Testis (tissue), 2 donors: ENCODE data around the gene FRG2.
"Not testable (repeated sequence)": the region's sequence is repeated elsewhere in the genome, so short reads cannot be mapped to it uniquely, and the experiment has no call there.

Experiments used
- POLR2A ChIP-seq: fragments of 450-650 bp; IDR thresholded peaks from one replicate; pipeline ENCODE4 v1.6.1; 2017; ENCODE audit warnings: antibody characterized with exemption, mild to moderate bottlenecking, moderate library complexity
- TF ChIP-seq, protein P1 (sequence below), 3 experiments: fragments of 450-650 bp in 2 of 3; fragments of 200-600 bp in 1 of 3; sonication (generic) in 1 of 3; IDR thresholded peaks; one replicate each; pipeline ENCODE4 v1.5.1; 2016 to 2019; ENCODE audit warnings: antibody characterized with exemption in 3 of 3, mild to moderate bottlenecking in 2 of 3, moderate library complexity in 1 of 3

DNA sequence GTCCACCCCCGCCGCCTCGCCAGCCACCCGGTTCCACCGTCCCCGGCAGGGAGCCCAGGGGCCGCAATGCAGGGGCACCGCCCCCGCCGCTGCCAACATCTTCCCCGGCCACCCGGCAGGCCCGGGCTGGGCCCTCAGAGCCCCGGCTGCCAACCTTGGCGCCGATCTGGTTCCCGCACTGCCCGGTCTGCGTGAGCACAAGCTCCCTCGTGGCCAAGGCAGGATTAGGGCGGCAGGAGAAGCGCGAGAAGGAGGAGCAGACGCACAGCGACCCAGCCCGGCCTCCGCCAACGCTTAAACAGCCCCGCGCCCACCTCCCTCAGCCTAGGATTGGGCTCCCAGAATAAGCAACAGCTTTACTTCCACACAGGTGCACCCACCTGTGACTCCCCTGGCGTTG lies 42.4 kb downstream of the FRG2 start:
- TF ChIP-seq POLR2A: not testable (repeated sequence)
- TF ChIP-seq, protein P1, sequence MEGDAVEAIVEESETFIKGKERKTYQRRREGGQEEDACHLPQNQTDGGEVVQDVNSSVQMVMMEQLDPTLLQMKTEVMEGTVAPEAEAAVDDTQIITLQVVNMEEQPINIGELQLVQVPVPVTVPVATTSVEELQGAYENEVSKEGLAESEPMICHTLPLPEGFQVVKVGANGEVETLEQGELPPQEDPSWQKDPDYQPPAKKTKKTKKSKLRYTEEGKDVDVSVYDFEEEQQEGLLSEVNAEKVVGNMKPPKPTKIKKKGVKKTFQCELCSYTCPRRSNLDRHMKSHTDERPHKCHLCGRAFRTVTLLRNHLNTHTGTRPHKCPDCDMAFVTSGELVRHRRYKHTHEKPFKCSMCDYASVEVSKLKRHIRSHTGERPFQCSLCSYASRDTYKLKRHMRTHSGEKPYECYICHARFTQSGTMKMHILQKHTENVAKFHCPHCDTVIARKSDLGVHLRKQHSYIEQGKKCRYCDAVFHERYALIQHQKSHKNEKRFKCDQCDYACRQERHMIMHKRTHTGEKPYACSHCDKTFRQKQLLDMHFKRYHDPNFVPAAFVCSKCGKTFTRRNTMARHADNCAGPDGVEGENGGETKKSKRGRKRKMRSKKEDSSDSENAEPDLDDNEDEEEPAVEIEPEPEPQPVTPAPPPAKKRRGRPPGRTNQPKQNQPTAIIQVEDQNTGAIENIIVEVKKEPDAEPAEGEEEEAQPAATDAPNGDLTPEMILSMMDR (IDR thresholded peaks at IDR 0.05): not testable (repeated sequence)
